H54 (cell line): ENCODE data around the gene CNTF.

Experiments used
- DNase-seq: peaks from one replicate; pipeline ENCODE4 v3.0.0; 2011; ENCODE audit warnings: low spot score, mixed read lengths; ENCODE audit not compliant: insufficient read length
- FAIRE-seq: peaks from 3 replicates; lab custom pipeline; 2011; peaks lifted over from hg19 to GRCh38; lab: Jason Lieb, UNC
- POLR2A ChIP-seq: IDR thresholded peaks from 2 replicates; pipeline ENCODE4 v1.6.1; 2011; ENCODE audit warnings: low read depth, mild to moderate bottlenecking, low read length

Gene CNTF

DNA sequence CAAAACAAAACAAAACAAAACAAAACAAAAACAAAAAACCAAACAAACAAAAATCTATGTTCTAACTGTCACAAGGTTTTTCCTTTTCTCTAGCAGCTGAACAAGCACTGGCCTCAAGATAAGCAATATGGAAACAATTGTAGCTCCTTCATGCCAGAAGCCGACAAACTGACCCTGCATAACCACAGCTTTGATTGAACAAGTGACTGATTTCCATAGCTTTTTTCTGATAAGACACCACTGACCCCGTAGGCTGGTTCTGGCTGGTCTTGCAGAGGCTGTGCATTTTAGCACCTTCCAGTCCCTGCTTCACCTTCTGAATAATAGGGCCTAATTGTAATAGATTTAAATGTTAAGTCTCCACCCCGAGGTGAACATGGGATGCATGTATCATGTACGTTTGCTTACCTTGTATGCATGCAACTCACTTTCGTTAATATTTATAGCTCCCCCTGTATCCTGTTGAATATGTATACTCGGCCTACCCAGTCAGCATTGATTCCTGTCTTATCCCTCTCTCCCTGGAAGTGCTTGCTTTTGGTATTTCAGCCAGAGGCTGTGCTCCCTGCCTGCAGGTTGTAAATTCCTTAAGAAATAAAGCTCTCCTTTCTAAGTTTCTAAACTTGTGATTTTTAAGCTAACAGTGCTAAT, 49.6 kb downstream of the CNTF start:
- no peak for FAIRE-seq
- TF ChIP-seq POLR2A: no peak
- no peak for DNase-seq

DNA sequence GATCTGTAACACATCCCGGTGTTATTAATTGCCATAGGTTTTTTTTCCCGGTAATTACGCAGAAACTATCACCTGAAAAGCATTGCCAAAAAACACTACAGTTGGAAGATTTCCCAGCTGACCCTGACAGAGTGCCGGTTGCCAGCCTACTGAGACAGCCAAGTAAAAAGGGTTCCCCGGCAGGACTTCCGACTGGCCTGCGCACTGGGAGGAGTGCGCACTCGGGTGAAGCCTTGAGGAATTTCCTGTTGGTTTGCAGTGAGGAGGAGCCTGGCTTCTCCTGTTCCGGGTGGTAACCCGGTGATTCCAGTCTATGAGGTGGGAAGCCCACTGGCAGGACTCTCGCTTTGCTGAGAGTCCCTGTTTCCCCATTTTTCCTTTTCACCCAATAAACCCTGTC, 52.1 kb downstream of the CNTF start:
- no peak for DNase-seq
- FAIRE-seq: no peak
- TF ChIP-seq POLR2A: no peak
